ENCODE results near the gene DEFB132. TPM values are rescaled to one million over a fixed set of nuclear protein-coding genes. Genes with fewer than 3 reads are reported as not detected.
A peak's percentile ranks its signal among the peaks of the same experiment; 100 is the strongest.

The DEFB132 gene
- total and polyA plus RNA-seq, 4 donors: not detected

- H3K9me3 ChIP-seq (ENCODE audit: control insufficient read depth, insufficient read depth, low read length): no peaks in the 10 kb centered on the region
- no peaks in the 10 kb centered on the region for H3K27me3 ChIP-seq (ENCODE audit: control insufficient read depth, insufficient read depth, low read length)
- peak overlapping the region; percentile 98 for H3K27ac ChIP-seq (ENCODE audit: low read depth, low read length)
- H3K36me3 ChIP-seq (ENCODE audit: control insufficient read depth, insufficient read depth, low read length): peaks cover 3% of the 10 kb centered on the region
- 52% methylated on average over 3 of the region's 7 CpGs for WGBS (ENCODE audit: insufficient coverage)
- H3K4me3 ChIP-seq (ENCODE audit: low read depth, low read length): no peak overlapping the region
- H3K4me1 ChIP-seq (ENCODE audit: control insufficient read depth, insufficient read depth, low read length): peaks cover 28% of the 10 kb centered on the region
- no peak for DNase-seq (ENCODE audit: low read depth in 4 of 6, low spot score in 6 of 6)
These were observed 51.0 kb downstream of the DEFB132 start for GRCh38 chr20:308427-309038.

DNA sequence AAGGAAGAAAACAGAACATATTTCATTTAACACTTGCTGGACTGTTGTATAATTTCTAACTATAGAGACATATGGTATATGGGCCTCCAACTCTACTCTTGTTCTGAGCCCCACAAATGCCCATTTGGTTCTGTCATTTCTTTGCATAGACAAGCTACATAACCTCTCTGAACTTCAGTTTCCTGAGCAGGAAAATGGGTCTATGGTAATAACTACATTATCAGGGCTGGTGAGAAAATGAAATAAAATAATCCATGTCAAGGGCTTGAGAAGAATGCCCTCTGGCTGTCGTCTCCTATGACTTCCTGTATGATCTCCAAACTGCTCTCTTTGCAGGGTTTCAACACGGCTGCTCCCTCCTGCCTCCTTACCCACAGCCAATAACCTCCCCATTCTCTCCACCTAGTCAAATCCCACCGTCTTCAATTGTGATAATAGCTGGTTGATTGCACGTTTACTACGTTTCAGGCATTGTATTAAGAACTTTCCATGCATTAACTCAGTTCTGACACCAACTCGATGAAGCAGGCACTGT, 51.8 kb downstream of the DEFB132 start:
- peaks cover 28% of the 10 kb centered on the region for H3K4me1 ChIP-seq (ENCODE audit: control insufficient read depth, insufficient read depth, low read length)
- no peaks in the 10 kb centered on the region for H3K27me3 ChIP-seq (ENCODE audit: control insufficient read depth, insufficient read depth, low read length)
- peak overlapping the region; percentile 98 for H3K27ac ChIP-seq (ENCODE audit: low read depth, low read length)
- 0% methylated on average over 2 of the region's 6 CpGs for WGBS (ENCODE audit: insufficient coverage)
- H3K36me3 ChIP-seq (ENCODE audit: control insufficient read depth, insufficient read depth, low read length): peaks cover 3% of the 10 kb centered on the region
- H3K4me3 ChIP-seq (ENCODE audit: low read depth, low read length): peak overlapping the region; percentile 55
- H3K9me3 ChIP-seq (ENCODE audit: control insufficient read depth, insufficient read depth, low read length): no peaks in the 10 kb centered on the region
- DNase-seq (ENCODE audit: low read depth in 4 of 6, low spot score in 6 of 6): no peak

DNA sequence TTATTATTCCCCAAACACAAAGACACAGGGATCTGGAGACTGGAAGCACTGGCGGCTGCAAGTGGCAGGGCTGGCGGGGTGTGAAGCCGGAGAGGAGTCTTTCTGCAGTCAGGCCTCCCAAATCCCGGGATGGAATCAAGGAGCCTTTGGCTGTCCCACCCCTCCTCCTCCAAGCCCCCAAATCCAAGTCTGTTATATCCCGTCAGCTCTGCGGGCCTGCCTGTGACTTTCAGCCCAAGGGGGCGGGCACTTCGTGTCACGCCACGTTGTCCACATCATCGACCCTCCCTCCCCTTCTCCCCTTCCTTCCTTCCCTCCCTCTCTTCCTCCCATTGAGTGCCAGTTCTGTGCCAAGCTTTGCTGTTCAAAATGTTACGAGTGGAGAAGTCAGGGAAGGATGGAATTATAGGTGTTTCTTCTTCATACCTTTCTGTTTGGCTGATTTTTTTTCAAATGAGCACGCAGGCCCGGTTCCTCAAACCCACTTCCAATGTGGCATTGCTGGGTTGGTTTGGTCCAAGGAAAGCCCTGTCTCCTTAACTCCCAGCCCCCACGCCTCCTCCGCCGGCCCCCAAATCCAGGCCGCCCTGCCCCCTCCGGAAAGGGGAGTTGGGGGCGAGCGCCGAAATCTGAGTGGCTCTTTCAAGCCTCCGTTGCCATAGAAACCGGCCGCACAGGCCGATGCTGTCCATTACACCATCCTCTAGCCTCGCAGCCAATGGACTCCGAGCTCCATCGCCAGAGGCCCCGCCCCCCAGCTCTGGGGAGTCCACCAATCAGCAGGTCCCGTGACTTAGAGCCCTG, 52.5 kb downstream of the DEFB132 start:
- peak; percentile 94 to 100 (median 100) for DNase-seq (ENCODE audit: low read depth in 4 of 6, low spot score in 6 of 6)
- H3K27ac ChIP-seq (ENCODE audit: low read depth, low read length): peak overlapping the region; percentile 98
- no peaks in the 10 kb centered on the region for H3K9me3 ChIP-seq (ENCODE audit: control insufficient read depth, insufficient read depth, low read length)
- H3K4me1 ChIP-seq (ENCODE audit: control insufficient read depth, insufficient read depth, low read length): peaks cover 28% of the 10 kb centered on the region
- peaks cover 3% of the 10 kb centered on the region for H3K36me3 ChIP-seq (ENCODE audit: control insufficient read depth, insufficient read depth, low read length)
- H3K4me3 ChIP-seq (ENCODE audit: low read depth, low read length): peak overlapping the region; percentile 55
- WGBS (ENCODE audit: insufficient coverage): under 1% methylated on average over 27 of the region's 31 CpGs
- H3K27me3 ChIP-seq (ENCODE audit: control insufficient read depth, insufficient read depth, low read length): no peaks in the 10 kb centered on the region

DNA sequence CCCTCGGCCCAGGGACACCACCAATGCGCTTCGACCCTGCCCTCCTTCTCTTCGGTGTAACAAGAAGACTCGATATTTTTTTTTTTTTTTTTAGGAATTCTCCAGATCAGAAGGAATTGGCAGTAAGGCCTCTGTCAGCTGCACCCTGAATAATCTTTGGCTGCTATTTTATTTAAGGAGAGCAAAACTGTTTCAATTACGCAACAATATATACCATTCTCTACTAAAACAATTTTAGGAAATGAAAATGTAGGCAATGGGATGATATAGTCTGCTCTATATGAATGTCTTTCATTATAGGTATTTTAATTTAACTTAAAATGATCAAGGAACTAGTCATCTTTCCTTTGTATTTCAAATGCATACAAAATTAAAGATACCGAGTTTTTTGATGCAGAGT, 53.1 kb downstream of the DEFB132 start:
- peak overlapping the region; percentile 55 for H3K4me3 ChIP-seq (ENCODE audit: low read depth, low read length)
- no peaks in the 10 kb centered on the region for H3K36me3 ChIP-seq (ENCODE audit: control insufficient read depth, insufficient read depth, low read length)
- WGBS (ENCODE audit: insufficient coverage): no CpG with 5 or more reads among the region's 7 CpGs
- no peak for DNase-seq (ENCODE audit: low read depth in 4 of 6, low spot score in 6 of 6)
- peak overlapping the region; percentile 98 for H3K27ac ChIP-seq (ENCODE audit: low read depth, low read length)
- no peaks in the 10 kb centered on the region for H3K9me3 ChIP-seq (ENCODE audit: control insufficient read depth, insufficient read depth, low read length)
- H3K27me3 ChIP-seq (ENCODE audit: control insufficient read depth, insufficient read depth, low read length): no peaks in the 10 kb centered on the region
- H3K4me1 ChIP-seq (ENCODE audit: control insufficient read depth, insufficient read depth, low read length): peaks cover 28% of the 10 kb centered on the region

Other genes starting within 250 kb of the DEFB132 start
- not detected for gene DEFB125, start 170.1 kb upstream of the DEFB132 start, total RNA-seq
- gene DEFB125, start 170.1 kb upstream of the DEFB132 start, polyA plus RNA-seq (ENCODE audit: insufficient read length in 2 of 2): not detected
- gene DEFB126, start 115.1 kb upstream of the DEFB132 start, total RNA-seq: not detected
- not detected for gene DEFB126, start 115.1 kb upstream of the DEFB132 start, polyA plus RNA-seq (ENCODE audit: insufficient read length in 2 of 2)
- not detected for gene DEFB127, start 100.3 kb upstream of the DEFB132 start, total RNA-seq
- not detected for gene DEFB127, start 100.3 kb upstream of the DEFB132 start, polyA plus RNA-seq (ENCODE audit: insufficient read length in 2 of 2)
- gene DEFB128, start 68.0 kb upstream of the DEFB132 start, total RNA-seq: not detected
- not detected for gene DEFB128, start 68.0 kb upstream of the DEFB132 start, polyA plus RNA-seq (ENCODE audit: insufficient read length in 2 of 2)
- gene DEFB129, start 30.5 kb upstream of the DEFB132 start, total RNA-seq: not detected
- not detected for gene DEFB129, start 30.5 kb upstream of the DEFB132 start, polyA plus RNA-seq (ENCODE audit: insufficient read length in 2 of 2)
- gene C20orf96, start 33.0 kb downstream of the DEFB132 start, total RNA-seq: 1 to 10 TPM; 6.8 to 8.9 TPM
- 10 to 100 TPM; 26.9 to 29.3 TPM for gene C20orf96, start 33.0 kb downstream of the DEFB132 start, polyA plus RNA-seq (ENCODE audit: insufficient read length in 2 of 2)
- 10 to 100 TPM; 18.8 to 26.1 TPM for gene ZCCHC3, start 39.8 kb downstream of the DEFB132 start, total RNA-seq
- 10 to 100 TPM; 25.2 to 26.6 TPM for gene ZCCHC3, start 39.8 kb downstream of the DEFB132 start, polyA plus RNA-seq (ENCODE audit: insufficient read length in 2 of 2)
- 10 to 100 TPM in 1 of 2 donors, 1 to 10 TPM in 1; 4.3 to 11.8 TPM for gene SOX12, start 67.8 kb downstream of the DEFB132 start, total RNA-seq
- gene SOX12, start 67.8 kb downstream of the DEFB132 start, polyA plus RNA-seq (ENCODE audit: insufficient read length in 2 of 2): 10 to 100 TPM; 58.8 to 59.9 TPM
- gene NRSN2, start 89.4 kb downstream of the DEFB132 start, total RNA-seq: 10 to 100 TPM; 32.3 to 35.4 TPM
- gene NRSN2, start 89.4 kb downstream of the DEFB132 start, polyA plus RNA-seq (ENCODE audit: insufficient read length in 2 of 2): 100 to 1,000 TPM; 148 to 150 TPM
- gene TRIB3, start 123.0 kb downstream of the DEFB132 start, total RNA-seq: 1 to 10 TPM; 5.5 to 6.7 TPM
- 10 to 100 TPM; 11.9 to 12.0 TPM for gene TRIB3, start 123.0 kb downstream of the DEFB132 start, polyA plus RNA-seq (ENCODE audit: insufficient read length in 2 of 2)
- 10 to 100 TPM; 22.5 to 50.4 TPM for gene RBCK1, start 150.6 kb downstream of the DEFB132 start, total RNA-seq
- gene RBCK1, start 150.6 kb downstream of the DEFB132 start, polyA plus RNA-seq (ENCODE audit: insufficient read length in 2 of 2): 100 to 1,000 TPM in 1 of 2 donors, 10 to 100 TPM in 1; 75.8 to 106 TPM
- 10 to 100 TPM; 24.0 to 29.4 TPM for gene TBC1D20, start 204.8 kb downstream of the DEFB132 start, total RNA-seq
- gene TBC1D20, start 204.8 kb downstream of the DEFB132 start, polyA plus RNA-seq (ENCODE audit: insufficient read length in 2 of 2): 10 to 100 TPM; 32.6 to 37.6 TPM

All from spinal cord (tissue), 10 donors.